Right lobe of liver (tissue), 4 donors: Measurements from ENCODE around the gene HSD17B8.

Experiments used
- CTCF ChIP-seq, 4 donors: fragments of 200-600 bp in 3 of 4; fragments of 450-650 bp in 1 of 4; IDR thresholded peaks; one replicate each; pipeline versions ENCODE4 v1.5.1 to v1.8.0; 2016 to 2022; ENCODE audit warnings: antibody characterized with exemption in 4 of 4, mild to moderate bottlenecking in 2 of 4
- POLR2A ChIP-seq: fragments of 450-650 bp; IDR thresholded peaks from one replicate; pipeline ENCODE4 v1.6.1; 2017; ENCODE audit warnings: antibody characterized with exemption, mild to moderate bottlenecking
- donor health status: DM: no; HTN: no; CAD: no.
- donor health status: DM: no; HTN: no; CAD: no.
- donor health status: DM: no; HTN: yes; CAD: no.

- TF ChIP-seq CTCF (IDR thresholded peaks at IDR 0.05) (no peak), POLR2A (no peak)
Measured at GRCh38 chr6:33194431-33194979, 9.9 kb upstream of the HSD17B8 start.
